GM12878 (cell line): Measurements from ENCODE around the gene SPIB.

ENCODE experiments used
- CTCF ChIP-seq, 3 experiments: IDR thresholded peaks in 2 of 3; conservative IDR thresholded peaks in 1 of 3; 2 replicates each; pipeline ENCODE4 v1.5.1; 2011; ENCODE audit warnings: low read depth in 3 of 3, low read length in 3 of 3, mild to moderate bottlenecking in 3 of 3, control low read depth in 2 of 3, moderate library complexity in 2 of 3, inconsistent platforms in 1 of 3, mixed read lengths in 1 of 3; ENCODE audit not compliant: control insufficient read depth in 2 of 3, insufficient read depth in 1 of 3; ENCODE audit errors: extremely low read depth in 1 of 3
- MEF2B ChIP-seq: fragments of 450-650 bp; IDR thresholded peaks from 2 replicates; pipeline ENCODE4 v1.6.1; 2018; ENCODE audit warnings: mild to moderate bottlenecking, moderate library complexity; ENCODE audit not compliant: partially characterized antibody, poor library complexity, severe bottlenecking
- NFYB ChIP-seq: IDR thresholded peaks from 2 replicates; pipeline ENCODE4 v1.6.1; 2011; ENCODE audit warnings: low read depth, mild to moderate bottlenecking, low read length, improper control_type of control experiment, moderate library complexity; ENCODE audit not compliant: insufficient read depth
- NR2C2 ChIP-seq: IDR thresholded peaks from 2 replicates; pipeline ENCODE4 v1.6.1; 2011; ENCODE audit warnings: borderline replicate concordance, low read depth; ENCODE audit not compliant: control insufficient read depth, insufficient read length
- RAD51 ChIP-seq: fragments of 450-650 bp; IDR thresholded peaks from 2 replicates; pipeline ENCODE4 v1.6.1; 2016; ENCODE audit warnings: moderate library complexity, mild to moderate bottlenecking, inconsistent platforms
- RB1 ChIP-seq: fragments of 450-650 bp; formaldehyde crosslinking; IDR thresholded peaks from 2 replicates; pipeline ENCODE4 v1.6.1; 2017; ENCODE audit warnings: mild to moderate bottlenecking, borderline replicate concordance
- TF ChIP-seq, protein P1 (sequence below): fragments of 450-650 bp; IDR thresholded peaks from 2 replicates; pipeline ENCODE4 v1.6.1; 2017; ENCODE audit warnings: antibody characterized with exemption, mild to moderate bottlenecking, moderate library complexity

DNA sequence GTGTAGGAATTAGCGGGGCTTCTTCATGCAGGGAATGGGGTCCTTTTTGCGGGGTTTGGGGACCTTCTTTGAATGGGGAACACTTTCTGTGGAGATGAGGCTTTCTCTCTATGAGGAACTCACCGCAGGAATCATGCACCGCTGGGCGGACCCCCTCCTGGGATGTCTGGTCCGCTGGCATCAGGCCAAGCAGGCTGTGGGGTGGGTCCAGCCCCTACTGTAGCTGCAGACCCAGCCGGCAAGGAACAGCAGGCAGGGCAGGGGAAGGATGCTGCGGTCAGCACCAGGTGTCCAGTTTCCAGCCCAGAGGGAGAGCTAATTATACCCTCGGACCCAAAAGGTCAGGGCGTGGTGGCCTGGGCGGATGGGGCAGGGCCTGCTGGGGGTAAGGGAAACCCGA, 15.8 kb downstream of the SPIB start:
- TF ChIP-seq, protein P1, sequence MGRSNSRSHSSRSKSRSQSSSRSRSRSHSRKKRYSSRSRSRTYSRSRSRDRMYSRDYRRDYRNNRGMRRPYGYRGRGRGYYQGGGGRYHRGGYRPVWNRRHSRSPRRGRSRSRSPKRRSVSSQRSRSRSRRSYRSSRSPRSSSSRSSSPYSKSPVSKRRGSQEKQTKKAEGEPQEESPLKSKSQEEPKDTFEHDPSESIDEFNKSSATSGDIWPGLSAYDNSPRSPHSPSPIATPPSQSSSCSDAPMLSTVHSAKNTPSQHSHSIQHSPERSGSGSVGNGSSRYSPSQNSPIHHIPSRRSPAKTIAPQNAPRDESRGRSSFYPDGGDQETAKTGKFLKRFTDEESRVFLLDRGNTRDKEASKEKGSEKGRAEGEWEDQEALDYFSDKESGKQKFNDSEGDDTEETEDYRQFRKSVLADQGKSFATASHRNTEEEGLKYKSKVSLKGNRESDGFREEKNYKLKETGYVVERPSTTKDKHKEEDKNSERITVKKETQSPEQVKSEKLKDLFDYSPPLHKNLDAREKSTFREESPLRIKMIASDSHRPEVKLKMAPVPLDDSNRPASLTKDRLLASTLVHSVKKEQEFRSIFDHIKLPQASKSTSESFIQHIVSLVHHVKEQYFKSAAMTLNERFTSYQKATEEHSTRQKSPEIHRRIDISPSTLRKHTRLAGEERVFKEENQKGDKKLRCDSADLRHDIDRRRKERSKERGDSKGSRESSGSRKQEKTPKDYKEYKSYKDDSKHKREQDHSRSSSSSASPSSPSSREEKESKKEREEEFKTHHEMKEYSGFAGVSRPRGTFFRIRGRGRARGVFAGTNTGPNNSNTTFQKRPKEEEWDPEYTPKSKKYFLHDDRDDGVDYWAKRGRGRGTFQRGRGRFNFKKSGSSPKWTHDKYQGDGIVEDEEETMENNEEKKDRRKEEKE, result no peak
- TF ChIP-seq CTCF (IDR thresholded peaks at IDR 0.05 in 2 of 3, conservative IDR thresholded peaks at IDR 0.05 in 1 of 3; ENCODE audit: control insufficient read depth in 2 of 3, extremely low read depth in 1 of 3, insufficient read depth in 1 of 3, low read depth in 3 of 3, low read length in 3 of 3) (no peak), NR2C2 (no peak), MEF2B (no peak), RB1 (no peak), NFYB (no peak), RAD51 (no peak)
